Calu3 (cell line): Measurements from ENCODE around the gene TPK1. TPM values are rescaled to one million over a fixed set of nuclear protein-coding genes. Genes with fewer than 3 reads are reported as not detected.

ENCODE experiments used
- BruUV-seq: library from RNA; stranded (reverse); fragments of 400-500 nt; replicated peaks from 2 replicates; lab custom pipeline; 2021; lab: Mats Ljungman, UMichigan
- CTCF ChIA-PET: fragments of 300-600 bp; sonication (Branson Sonifier 250); formaldehyde crosslinking; loops from one replicate; lab custom pipeline; 2022; ENCODE audit warnings: antibody characterized with exemption; lab: Charles Lee
- DNase-seq: peaks from one replicate; pipeline ENCODE4 v3.0.0; 2022
- H3K27ac Mint-ChIP-seq: one replicate; pipeline ENCODE4 v1.8.0; 2022; ENCODE audit warnings: mixed read lengths; ENCODE audit not compliant: unreplicated experiment
- H3K27me3 Mint-ChIP-seq: one replicate; pipeline ENCODE4 v1.8.0; 2022; ENCODE audit warnings: mixed read lengths; ENCODE audit not compliant: unreplicated experiment
- H3K36me3 Mint-ChIP-seq: one replicate; pipeline ENCODE4 v1.8.0; 2022; ENCODE audit warnings: mild to moderate bottlenecking, moderate library complexity, mixed read lengths; ENCODE audit not compliant: insufficient read depth, unreplicated experiment
- H3K4me1 Mint-ChIP-seq: one replicate; pipeline ENCODE4 v1.8.0; 2022; ENCODE audit warnings: mild to moderate bottlenecking, low read depth, mixed read lengths; ENCODE audit not compliant: unreplicated experiment
- H3K4me3 Mint-ChIP-seq: one replicate; pipeline ENCODE4 v1.8.0; 2022; ENCODE audit warnings: mild to moderate bottlenecking, low read depth, moderate library complexity, mixed read lengths; ENCODE audit not compliant: unreplicated experiment
- H3K9me3 Mint-ChIP-seq: one replicate; pipeline ENCODE4 v1.8.0; 2022; ENCODE audit warnings: low read depth, mixed read lengths; ENCODE audit not compliant: unreplicated experiment
- intact Hi-C: fragments of 100-400 bp; cut with micrococcal nuclease; formaldehyde crosslinking; loops from one replicate; pipeline ENCODE4 v1.10.0; 2022; ENCODE audit not compliant: unreplicated experiment
- total RNA-seq: library from RNA; stranded (reverse); gene quantifications from 2 replicates; pipeline ENCODE4 v1.2.3, GENCODE V29; 2022
- TF ChIP-seq, protein P1 (sequence below): fragments of 200-600 bp; IDR thresholded peaks from one replicate; pipeline ENCODE4 v1.8.0; 2022; ENCODE audit warnings: antibody characterized with exemption; ENCODE audit not compliant: unreplicated experiment

TPK1 gene
- total RNA-seq, 1 experiment from 2014 or later: 13.2 TPM

DNA sequence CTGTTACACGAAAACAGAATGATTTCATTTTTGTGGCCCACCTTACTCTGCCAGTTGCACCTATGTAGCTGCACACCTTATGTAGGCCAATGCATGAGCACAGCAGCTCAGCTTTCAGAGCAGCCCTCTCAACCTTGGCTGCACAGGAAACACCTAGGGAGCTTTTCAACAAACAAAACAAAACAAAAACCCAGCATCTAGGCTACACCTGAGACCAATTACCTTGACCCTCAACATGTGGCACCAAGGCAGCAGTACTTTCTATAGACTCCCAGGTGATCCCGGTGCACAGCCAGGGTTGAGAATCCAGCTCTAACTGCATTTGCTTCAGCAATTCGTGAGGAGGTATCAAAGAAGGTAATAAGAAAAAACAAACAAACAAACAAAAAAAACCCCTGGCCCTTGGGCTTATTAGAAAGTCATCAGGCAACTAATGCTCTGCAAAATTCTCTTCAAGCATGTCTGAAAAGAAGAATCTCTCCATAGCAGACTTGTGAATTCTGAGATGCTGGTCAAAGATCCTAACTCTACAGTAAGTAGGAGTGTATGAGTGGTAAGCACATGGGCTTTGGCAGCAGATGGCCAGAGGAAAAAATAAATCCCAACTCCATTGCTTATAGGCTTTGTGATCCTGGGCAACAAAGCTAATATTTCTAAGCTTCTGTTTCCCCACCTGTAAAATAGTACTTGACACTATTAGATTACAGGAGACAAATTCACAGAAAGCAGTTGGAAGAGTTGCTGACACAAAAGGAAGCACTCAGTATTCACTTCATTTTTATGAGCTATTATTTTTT is 318.9 kb downstream of the TPK1 start:
- no peak overlapping the region for H3K27ac Mint-ChIP-seq
- intact Hi-C loops: loop anchor here (10.0 kb wide), 1 partner anchor 338 kb away; no protein-coding TSS in a partner anchor
- no TSS peak for BruUV-seq
- TF ChIP-seq, protein P1, sequence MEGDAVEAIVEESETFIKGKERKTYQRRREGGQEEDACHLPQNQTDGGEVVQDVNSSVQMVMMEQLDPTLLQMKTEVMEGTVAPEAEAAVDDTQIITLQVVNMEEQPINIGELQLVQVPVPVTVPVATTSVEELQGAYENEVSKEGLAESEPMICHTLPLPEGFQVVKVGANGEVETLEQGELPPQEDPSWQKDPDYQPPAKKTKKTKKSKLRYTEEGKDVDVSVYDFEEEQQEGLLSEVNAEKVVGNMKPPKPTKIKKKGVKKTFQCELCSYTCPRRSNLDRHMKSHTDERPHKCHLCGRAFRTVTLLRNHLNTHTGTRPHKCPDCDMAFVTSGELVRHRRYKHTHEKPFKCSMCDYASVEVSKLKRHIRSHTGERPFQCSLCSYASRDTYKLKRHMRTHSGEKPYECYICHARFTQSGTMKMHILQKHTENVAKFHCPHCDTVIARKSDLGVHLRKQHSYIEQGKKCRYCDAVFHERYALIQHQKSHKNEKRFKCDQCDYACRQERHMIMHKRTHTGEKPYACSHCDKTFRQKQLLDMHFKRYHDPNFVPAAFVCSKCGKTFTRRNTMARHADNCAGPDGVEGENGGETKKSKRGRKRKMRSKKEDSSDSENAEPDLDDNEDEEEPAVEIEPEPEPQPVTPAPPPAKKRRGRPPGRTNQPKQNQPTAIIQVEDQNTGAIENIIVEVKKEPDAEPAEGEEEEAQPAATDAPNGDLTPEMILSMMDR: no peak
- no peaks in the 10 kb centered on the region for H3K36me3 Mint-ChIP-seq
- DNase-seq: no peak
- CTCF ChIA-PET: interaction anchor here (0.6 kb wide), 1 partner anchor 14 kb away, joined by 3 read pairs; no protein-coding TSS in a partner anchor
- no peaks in the 10 kb centered on the region for H3K9me3 Mint-ChIP-seq
- no peaks in the 10 kb centered on the region for H3K4me1 Mint-ChIP-seq
- no peaks in the 10 kb centered on the region for H3K27me3 Mint-ChIP-seq
- no peak overlapping the region for H3K4me3 Mint-ChIP-seq

DNA sequence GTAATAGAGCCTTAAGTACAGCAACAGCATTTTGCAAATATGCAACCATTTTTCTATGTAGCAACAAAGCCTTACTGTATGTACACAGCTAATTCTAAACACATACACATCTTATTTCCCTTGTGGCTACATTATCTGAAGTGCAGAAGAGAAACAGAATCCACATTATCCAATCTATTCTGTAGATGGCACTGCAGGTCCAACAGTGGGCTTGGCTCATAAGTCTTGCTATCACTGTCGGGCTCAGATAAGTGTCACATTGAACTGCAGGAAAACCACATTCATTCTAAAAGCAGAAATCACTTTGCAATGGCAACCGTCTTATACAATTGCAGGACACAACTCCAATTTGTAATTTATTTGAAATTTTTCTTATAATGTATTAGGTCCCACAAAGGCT is 322.5 kb downstream of the TPK1 start:
- no TSS peak for BruUV-seq
- no peaks in the 10 kb centered on the region for H3K27me3 Mint-ChIP-seq
- DNase-seq: no peak
- CTCF ChIA-PET: no interaction called here
- no peaks in the 10 kb centered on the region for H3K4me1 Mint-ChIP-seq
- H3K27ac Mint-ChIP-seq: no peak overlapping the region
- TF ChIP-seq, protein P1: no peak
- intact Hi-C loops: loop anchor here (10.0 kb wide), 1 partner anchor 341 kb away; no protein-coding TSS in a partner anchor
- H3K4me3 Mint-ChIP-seq: no peak overlapping the region
- H3K9me3 Mint-ChIP-seq: no peaks in the 10 kb centered on the region
- no peaks in the 10 kb centered on the region for H3K36me3 Mint-ChIP-seq

DNA sequence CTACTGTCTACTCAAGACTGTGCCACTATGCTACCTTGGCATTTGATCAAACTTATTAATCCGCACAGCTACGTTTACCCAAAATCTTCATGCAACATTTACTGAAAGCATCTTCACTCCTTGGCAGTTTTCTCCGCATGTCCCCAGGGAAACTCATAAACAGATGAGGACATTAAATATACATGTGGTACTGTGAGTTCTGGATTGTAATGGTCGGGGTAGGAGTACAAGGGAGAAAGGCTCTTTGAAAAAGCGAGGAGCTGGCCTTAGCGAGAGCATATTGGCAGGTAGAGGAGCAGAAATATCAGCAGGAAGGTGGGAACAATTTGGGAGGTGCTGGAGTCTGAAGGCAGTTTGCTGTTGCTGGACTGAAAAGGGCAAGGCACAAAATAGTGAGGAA is 325.2 kb downstream of the TPK1 start:
- Mint-ChIP-seq H3K9me3 (no peaks in the 10 kb centered on the region), H3K36me3 (no peaks in the 10 kb centered on the region), H3K4me1 (no peaks in the 10 kb centered on the region), H3K27me3 (no peaks in the 10 kb centered on the region), H3K27ac (no peak overlapping the region), H3K4me3 (no peak overlapping the region)
- CTCF ChIA-PET: no interaction called here
- TF ChIP-seq, protein P1: no peak
- DNase-seq: no peak
- intact Hi-C loops: loop anchor here (10.0 kb wide), 1 partner anchor 344 kb away; no protein-coding TSS in a partner anchor
- BruUV-seq: no TSS peak

DNA sequence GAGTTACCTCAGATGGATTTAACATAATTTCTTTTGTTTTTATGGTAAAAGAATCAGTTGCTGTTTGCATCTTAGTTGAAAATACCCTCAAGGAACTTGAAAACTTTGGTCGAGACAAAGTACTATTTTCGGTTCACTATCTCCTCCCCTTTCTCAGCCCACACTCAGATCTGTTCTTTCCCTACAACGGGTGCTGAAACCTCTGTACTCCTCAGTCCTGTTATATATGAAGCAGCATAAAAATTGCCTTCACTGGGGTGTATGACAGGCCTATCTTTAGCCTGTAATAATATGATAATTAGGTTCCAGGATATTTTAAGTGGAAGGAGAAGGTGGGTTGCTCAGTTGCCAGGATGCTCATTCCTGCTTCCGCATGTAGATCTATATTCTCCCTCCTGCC is 327.2 kb downstream of the TPK1 start:
- CTCF ChIA-PET: interaction anchor here (0.6 kb wide), 1 partner anchor 10 kb away, joined by 3 read pairs; no protein-coding TSS in a partner anchor
- H3K9me3 Mint-ChIP-seq: no peaks in the 10 kb centered on the region
- no peak overlapping the region for H3K4me3 Mint-ChIP-seq
- TF ChIP-seq, protein P1: no peak
- no peaks in the 10 kb centered on the region for H3K36me3 Mint-ChIP-seq
- H3K27ac Mint-ChIP-seq: no peak overlapping the region
- no peak for DNase-seq
- no TSS peak for BruUV-seq
- H3K4me1 Mint-ChIP-seq: no peaks in the 10 kb centered on the region
- intact Hi-C loops: no loop called here
- no peaks in the 10 kb centered on the region for H3K27me3 Mint-ChIP-seq
